ENCODE measurements around the gene RPL36AL. TPM values are rescaled to one million over a fixed set of nuclear protein-coding genes. Genes with fewer than 3 reads are reported as not detected.
"Not testable (repeated sequence)": the region's sequence is repeated elsewhere in the genome, so short reads cannot be mapped to it uniquely, and the experiment has no call there.

RPL36AL gene
- total RNA-seq, 2 donors from 2014 or later: 129 to 162 TPM

DNA sequence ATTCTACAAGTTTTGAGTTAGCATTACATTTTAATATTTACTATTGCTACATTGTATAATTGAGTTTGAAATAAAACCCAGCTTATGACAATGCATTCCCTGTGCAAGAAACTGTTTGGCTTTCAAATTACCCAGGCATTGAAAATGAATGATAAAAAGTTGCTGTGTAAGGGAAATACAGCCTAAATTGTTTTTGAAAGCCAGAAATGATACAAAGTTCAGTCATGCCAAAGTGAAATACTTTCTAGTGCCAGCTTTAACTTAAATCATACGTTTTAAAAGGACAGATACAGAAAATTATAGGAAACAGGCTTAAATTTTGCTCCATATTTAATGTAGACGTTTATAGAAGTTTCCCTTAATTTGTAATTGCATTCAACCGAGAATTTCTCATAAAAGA is 3.0 kb upstream of the RPL36AL start:
- H3K4me1 ChIP-seq: peaks cover 34% of the 10 kb centered on the region
- 21 to 41% methylated on average over 3 of the region's 3 CpGs for WGBS, 2 donors
- H3K4me3 ChIP-seq: peak overlapping the region in 1 of 2 donors; percentile 14
- TF ChIP-seq POLR2A (IDR thresholded peaks at IDR 0.05): no peak
- TF ChIP-seq, protein P1, sequence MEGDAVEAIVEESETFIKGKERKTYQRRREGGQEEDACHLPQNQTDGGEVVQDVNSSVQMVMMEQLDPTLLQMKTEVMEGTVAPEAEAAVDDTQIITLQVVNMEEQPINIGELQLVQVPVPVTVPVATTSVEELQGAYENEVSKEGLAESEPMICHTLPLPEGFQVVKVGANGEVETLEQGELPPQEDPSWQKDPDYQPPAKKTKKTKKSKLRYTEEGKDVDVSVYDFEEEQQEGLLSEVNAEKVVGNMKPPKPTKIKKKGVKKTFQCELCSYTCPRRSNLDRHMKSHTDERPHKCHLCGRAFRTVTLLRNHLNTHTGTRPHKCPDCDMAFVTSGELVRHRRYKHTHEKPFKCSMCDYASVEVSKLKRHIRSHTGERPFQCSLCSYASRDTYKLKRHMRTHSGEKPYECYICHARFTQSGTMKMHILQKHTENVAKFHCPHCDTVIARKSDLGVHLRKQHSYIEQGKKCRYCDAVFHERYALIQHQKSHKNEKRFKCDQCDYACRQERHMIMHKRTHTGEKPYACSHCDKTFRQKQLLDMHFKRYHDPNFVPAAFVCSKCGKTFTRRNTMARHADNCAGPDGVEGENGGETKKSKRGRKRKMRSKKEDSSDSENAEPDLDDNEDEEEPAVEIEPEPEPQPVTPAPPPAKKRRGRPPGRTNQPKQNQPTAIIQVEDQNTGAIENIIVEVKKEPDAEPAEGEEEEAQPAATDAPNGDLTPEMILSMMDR (IDR thresholded peaks at IDR 0.05): no peak
- H3K27ac ChIP-seq: peak overlapping the region in 1 of 4 donors; percentile 47
- ATAC-seq (no peak), DNase-seq (no peak)
- intact Hi-C loops (cut with DNase I): no loop called here
- no peaks in the 10 kb centered on the region for H3K27me3 ChIP-seq
- H3K9me3 ChIP-seq: no peaks in the 10 kb centered on the region
- peaks cover 0 to 3% of the 10 kb centered on the region in 2 donors for H3K36me3 ChIP-seq (replicated peaks in 1 of 2; ENCODE audit: insufficient read depth in 1 of 2, low read depth in 2 of 2)

DNA sequence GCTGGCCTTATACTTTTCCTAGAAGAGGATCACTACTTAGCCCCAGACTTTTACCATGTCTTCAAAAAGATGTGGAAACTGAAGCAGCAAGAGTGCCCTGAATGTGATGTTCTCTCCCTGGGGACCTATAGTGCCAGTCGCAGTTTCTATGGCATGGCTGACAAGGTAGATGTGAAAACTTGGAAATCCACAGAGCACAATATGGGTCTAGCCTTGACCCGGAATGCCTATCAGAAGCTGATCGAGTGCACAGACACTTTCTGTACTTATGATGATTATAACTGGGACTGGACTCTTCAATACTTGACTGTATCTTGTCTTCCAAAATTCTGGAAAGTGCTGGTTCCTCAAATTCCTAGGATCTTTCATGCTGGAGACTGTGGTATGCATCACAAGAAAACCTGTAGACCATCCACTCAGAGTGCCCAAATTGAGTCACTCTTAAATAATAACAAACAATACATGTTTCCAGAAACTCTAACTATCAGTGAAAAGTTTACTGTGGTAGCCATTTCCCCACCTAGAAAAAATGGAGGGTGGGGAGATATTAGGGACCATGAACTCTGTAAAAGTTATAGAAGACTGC is 1.7 kb upstream of the RPL36AL start:
- ATAC-seq (no peak), DNase-seq (no peak)
- Histone ChIP-seq H3K4me1 (peaks cover 43% of the 10 kb centered on the region), H3K27me3 (no peaks in the 10 kb centered on the region), H3K27ac (peak overlapping the region in 3 of 4 donors; percentile 83 to 98 (median 98)), H3K4me3 (peak overlapping the region; percentile 66 to 77), H3K9me3 (no peaks in the 10 kb centered on the region), H3K36me3 (replicated peaks in 1 of 2; ENCODE audit: insufficient read depth in 1 of 2, low read depth in 2 of 2) (peaks cover 0 to 6% of the 10 kb centered on the region in 2 donors)
- TF ChIP-seq POLR2A (IDR thresholded peaks at IDR 0.05): no peak
- TF ChIP-seq, protein P1 (IDR thresholded peaks at IDR 0.05): no peak
- WGBS, 2 donors: 30 to 37% methylated on average over 3 of the region's 3 CpGs
- intact Hi-C loops (cut with DNase I): no loop called here

DNA sequence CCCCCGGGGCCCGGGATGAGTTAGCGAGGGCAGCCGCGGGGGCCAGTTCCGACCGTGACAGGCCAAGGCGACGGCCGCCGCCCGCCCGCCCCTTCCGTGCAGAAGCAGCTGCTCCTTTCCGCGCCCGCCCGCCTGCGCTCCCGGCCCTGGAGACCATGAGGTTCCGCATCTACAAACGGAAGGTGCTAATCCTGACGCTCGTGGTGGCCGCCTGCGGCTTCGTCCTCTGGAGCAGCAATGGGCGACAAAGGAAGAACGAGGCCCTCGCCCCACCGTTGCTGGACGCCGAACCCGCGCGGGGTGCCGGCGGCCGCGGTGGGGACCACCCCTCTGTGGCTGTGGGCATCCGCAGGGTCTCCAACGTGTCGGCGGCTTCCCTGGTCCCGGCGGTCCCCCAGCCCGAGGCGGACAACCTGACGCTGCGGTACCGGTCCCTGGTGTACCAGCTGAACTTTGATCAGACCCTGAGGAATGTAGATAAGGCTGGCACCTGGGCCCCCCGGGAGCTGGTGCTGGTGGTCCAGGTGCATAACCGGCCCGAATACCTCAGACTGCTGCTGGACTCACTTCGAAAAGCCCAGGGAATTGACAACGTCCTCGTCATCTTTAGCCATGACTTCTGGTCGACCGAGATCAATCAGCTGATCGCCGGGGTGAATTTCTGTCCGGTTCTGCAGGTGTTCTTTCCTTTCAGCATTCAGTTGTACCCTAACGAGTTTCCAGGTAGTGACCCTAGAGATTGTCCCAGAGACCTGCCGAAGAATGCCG is 872 bp upstream of the RPL36AL start:
- intact Hi-C loops (cut with DNase I): no loop called here
- H3K4me1 ChIP-seq: peaks cover 43% of the 10 kb centered on the region
- H3K36me3 ChIP-seq (replicated peaks in 1 of 2; ENCODE audit: insufficient read depth in 1 of 2, low read depth in 2 of 2): peaks cover 0 to 6% of the 10 kb centered on the region in 2 donors

DNA sequence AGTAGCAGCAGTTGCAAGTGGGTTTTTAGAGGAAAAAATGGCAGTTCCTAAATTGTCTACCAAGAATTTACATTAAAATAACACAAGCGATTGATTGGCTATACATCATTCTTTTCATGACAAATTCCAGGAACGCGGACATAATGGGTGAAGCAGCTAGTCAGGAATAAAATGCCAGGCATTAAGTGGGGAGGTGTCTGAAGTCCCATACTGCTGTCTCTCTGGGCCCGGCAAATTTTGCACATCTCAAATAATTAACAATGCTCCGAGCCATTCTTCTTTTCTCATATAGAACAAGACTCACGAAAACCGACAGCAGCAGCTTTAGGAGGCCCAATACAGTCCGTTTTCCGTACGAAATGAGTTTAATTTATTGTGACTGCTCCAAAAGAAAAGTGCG is 696 bp downstream of the RPL36AL start:
- peaks cover 43% of the 10 kb centered on the region for H3K4me1 ChIP-seq
- TF ChIP-seq, protein P1 (IDR thresholded peaks at IDR 0.05): no peak
- TF ChIP-seq POLR2A (IDR thresholded peaks at IDR 0.05): no peak
- DNase-seq (no peak), ATAC-seq (no peak)
- H3K4me3 ChIP-seq: peak overlapping the region; percentile 66 to 77
- H3K27me3 ChIP-seq: no peaks in the 10 kb centered on the region
- H3K27ac ChIP-seq: peak overlapping the region; percentile 83 to 98 (median 94)
- 0% methylated on average over 11 of the region's 11 CpGs for WGBS, 2 donors
- no peaks in the 10 kb centered on the region for H3K9me3 ChIP-seq
- peaks cover 0 to 6% of the 10 kb centered on the region in 2 donors for H3K36me3 ChIP-seq (replicated peaks in 1 of 2; ENCODE audit: insufficient read depth in 1 of 2, low read depth in 2 of 2)
- intact Hi-C loops (cut with DNase I): no loop called here

More for the DNA sequence above, 872 bp upstream of the RPL36AL start:
- DNase-seq (peak; percentile 59 to 75 (median 66)), ATAC-seq (peak; percentile 43)
- H3K9me3 ChIP-seq: no peaks in the 10 kb centered on the region
- H3K27ac ChIP-seq: peak overlapping the region; percentile 55 to 98 (median 90)
- H3K27me3 ChIP-seq: no peaks in the 10 kb centered on the region
- 2 to 8% methylated on average over 8 to 52 of the region's 65 CpGs for WGBS, 2 donors
- TF ChIP-seq, protein P1 (IDR thresholded peaks at IDR 0.05): peak in 1 of 7 experiments; percentile 1
- no peak for TF ChIP-seq POLR2A (IDR thresholded peaks at IDR 0.05)
- H3K4me3 ChIP-seq: peak overlapping the region; percentile 66 to 77

DNA sequence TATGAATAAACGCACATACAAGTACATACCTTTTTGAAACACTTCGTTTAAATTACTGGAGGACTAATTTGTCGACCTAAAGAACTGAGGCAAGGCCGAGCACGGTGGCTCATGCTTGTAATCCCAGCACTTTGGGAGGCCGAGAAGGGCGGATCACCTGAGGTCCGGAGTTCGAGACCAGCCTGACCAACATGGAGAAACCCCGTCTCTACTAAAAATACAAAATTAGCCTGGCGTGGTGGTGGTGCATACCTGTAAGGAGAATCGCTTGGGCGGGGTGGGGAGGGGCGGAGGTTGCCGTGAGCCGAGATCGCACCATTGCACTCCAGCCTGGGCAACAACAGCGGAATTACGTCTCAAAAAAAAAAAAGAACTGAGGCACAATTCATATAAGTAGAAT is 1.2 kb downstream of the RPL36AL start:
- H3K27me3 ChIP-seq; ATAC-seq; H3K36me3 ChIP-seq (replicated peaks in 1 of 2; ENCODE audit: insufficient read depth in 1 of 2, low read depth in 2 of 2); DNase-seq; intact Hi-C loops (cut with DNase I); H3K9me3 ChIP-seq: not testable (repeated sequence)
- peaks cover 40% of the 10 kb centered on the region for H3K4me1 ChIP-seq
- H3K27ac ChIP-seq: peak overlapping the region in 3 of 4 donors; percentile 83 to 98 (median 98)
- WGBS, 2 donors: 31 to 41% methylated on average over 14 to 19 of the region's 19 CpGs
- peak overlapping the region; percentile 66 to 77 for H3K4me3 ChIP-seq
